ACHN (cell line): ENCODE data around the gene ANGPTL4.
"Not testable (repeated sequence)": the region's sequence is repeated elsewhere in the genome, so short reads cannot be mapped to it uniquely, and the experiment has no call there.

ENCODE experiments used
- DNase-seq: peaks from one replicate; pipeline ENCODE4 v3.0.0-alpha.2; 2015
- in situ Hi-C: cut with HindIII; loops from 2 replicates; pipeline ENCODE4 v1.10.0; 2017; ENCODE audit warnings: low sequenced_read_pairs, low pct_ligation_motif_present, low pct_unique_long_range_greater_than_20kb

The ANGPTL4 gene

DNA sequence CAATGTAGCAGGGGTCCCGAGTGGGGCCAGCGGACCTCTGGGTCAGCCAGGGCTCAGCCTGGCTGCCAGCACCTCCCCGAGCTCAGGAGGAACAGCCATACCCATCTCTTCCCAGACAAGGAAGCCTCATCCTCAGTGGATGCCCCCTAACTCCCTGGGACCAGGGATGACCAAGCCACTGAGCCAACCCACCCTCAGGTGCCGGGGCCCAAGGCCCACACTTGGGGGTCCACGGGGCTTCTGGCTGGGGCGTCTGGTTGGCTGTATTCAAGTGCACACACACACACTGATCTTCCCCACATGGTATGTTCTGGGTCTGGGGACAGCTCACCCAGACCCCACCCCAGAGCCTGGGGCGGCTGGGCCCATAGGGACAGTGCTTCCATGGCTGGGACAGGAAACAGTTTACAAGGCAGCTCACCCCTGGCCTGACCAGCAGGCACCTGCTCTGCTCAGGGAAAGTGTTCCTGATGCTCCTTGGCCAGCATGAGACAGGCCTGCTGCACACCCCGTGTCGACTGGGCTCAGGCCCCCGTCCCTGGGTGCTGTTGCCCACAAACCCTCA, 33.9 kb downstream of the ANGPTL4 start:
- in situ Hi-C loops, result no loop called here
- no peak for DNase-seq

DNA sequence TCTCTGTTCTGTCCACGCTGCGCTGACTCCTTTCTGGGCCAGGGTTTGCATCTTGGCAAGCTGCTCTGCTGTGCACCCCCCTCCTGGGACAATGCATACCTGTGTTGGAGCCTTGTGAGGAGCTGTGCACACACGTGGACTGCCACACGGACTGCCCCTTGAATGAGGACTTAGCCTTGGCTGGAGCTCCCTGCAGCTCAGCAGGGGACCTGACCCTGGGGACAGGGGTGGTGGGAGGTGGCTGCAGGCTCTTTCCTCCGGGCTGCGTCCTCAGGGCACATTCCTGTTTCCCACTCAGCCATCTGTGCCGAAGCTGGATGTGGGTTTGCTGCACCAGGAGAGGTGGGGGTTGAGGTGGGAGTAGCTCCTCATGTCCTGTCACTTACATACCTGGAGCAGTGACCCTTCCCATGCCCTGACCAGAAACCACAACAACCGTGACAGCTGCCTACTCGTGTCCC, 34.4 kb downstream of the ANGPTL4 start:
- DNase-seq, result no peak

GRCh38 chr19:8399681-8400188, 35.8 kb downstream of the ANGPTL4 start:
- no peak for DNase-seq
- in situ Hi-C loops, result no loop called here

More for the DNA sequence above, 34.4 kb downstream of the ANGPTL4 start:
- in situ Hi-C loops, result no loop called here

DNA sequence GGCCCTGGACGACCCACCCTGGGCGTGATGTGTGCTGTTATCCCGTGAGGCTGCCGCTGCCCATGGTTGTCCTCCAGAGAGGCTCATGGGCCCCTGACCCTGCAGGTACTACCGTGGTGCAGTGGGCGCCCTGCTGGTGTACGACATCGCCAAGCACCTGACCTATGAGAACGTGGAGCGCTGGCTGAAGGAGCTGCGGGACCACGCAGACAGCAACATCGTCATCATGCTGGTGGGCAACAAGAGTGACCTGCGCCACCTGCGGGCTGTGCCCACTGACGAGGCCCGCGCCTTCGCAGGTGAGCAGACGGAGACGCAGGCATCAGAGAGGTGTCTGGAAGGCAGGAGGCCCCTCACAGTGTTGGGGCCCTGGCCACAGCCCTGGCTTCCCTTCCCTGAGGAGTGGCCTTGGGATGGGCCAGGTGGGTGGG, 38.0 kb downstream of the ANGPTL4 start:
- no peak for DNase-seq
- in situ Hi-C loops, result no loop called here

GRCh38 chr19:8403098-8403819, 39.3 kb downstream of the ANGPTL4 start:
- DNase-seq, result no peak
- in situ Hi-C loops, result no loop called here

- in situ Hi-C loops, result no loop called here
- DNase-seq, result no peak
Observed at GRCh38 chr19:8403820-8404109, 39.8 kb downstream of the ANGPTL4 start.

- in situ Hi-C loops, result no loop called here
- DNase-seq, result no peak
Observed at GRCh38 chr19:8404391-8405151, 40.6 kb downstream of the ANGPTL4 start.

- in situ Hi-C loops, DNase-seq: not testable (repeated sequence)
Observed at GRCh38 chr19:8410718-8411117, 46.8 kb downstream of the ANGPTL4 start.

GRCh38 chr19:8412783-8413628, 49.1 kb downstream of the ANGPTL4 start, which contains the start of gene MARCHF2:
TSS of gene MARCHF2 (plus strand) at chr19:8413305. CDS start at chr19:8421841, 8,536 bp downstream.
- in situ Hi-C loops, result no loop called here
- DNase-seq, result peak; percentile 93

DNA sequence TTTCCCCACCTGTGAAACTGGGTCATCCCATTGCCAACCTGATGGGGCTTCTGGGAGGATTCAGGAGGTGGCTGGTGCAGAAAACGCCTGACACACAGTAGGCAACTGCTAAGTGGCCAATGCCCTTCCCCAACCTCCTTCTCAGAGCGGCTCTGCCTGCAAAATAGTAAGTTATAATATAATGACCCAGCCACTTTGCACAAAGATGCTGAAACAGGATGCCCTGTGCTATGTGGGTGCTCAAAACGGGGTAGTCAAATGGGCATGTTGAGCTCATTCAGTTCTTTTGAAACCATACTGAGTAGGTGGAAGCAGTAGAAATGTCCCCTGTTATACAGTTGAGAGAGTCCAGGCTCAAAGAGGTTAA, 49.7 kb downstream of the ANGPTL4 start:
- in situ Hi-C loops, result no loop called here
- DNase-seq, result no peak

DNA sequence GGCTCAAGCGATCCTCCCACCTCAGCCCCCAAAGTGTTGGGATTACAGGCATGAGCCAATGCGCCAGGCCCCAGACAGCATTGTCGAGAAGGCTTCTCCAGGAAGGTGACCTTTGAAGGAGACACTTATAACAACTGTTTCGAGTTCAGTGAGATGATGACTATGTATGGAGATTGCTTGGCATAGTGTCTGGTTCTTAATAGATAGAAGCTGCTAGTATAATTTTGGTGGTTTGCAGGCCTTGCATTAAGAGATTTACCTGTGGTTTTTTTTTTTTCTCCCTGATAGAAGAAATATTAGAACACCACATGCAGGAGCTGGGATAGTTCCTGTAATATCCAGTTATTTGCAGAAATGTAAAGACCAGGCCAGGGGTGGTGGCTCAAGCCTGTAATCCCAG, 52.8 kb downstream of the ANGPTL4 start:
- in situ Hi-C loops, result no loop called here
- no peak for DNase-seq

DNA sequence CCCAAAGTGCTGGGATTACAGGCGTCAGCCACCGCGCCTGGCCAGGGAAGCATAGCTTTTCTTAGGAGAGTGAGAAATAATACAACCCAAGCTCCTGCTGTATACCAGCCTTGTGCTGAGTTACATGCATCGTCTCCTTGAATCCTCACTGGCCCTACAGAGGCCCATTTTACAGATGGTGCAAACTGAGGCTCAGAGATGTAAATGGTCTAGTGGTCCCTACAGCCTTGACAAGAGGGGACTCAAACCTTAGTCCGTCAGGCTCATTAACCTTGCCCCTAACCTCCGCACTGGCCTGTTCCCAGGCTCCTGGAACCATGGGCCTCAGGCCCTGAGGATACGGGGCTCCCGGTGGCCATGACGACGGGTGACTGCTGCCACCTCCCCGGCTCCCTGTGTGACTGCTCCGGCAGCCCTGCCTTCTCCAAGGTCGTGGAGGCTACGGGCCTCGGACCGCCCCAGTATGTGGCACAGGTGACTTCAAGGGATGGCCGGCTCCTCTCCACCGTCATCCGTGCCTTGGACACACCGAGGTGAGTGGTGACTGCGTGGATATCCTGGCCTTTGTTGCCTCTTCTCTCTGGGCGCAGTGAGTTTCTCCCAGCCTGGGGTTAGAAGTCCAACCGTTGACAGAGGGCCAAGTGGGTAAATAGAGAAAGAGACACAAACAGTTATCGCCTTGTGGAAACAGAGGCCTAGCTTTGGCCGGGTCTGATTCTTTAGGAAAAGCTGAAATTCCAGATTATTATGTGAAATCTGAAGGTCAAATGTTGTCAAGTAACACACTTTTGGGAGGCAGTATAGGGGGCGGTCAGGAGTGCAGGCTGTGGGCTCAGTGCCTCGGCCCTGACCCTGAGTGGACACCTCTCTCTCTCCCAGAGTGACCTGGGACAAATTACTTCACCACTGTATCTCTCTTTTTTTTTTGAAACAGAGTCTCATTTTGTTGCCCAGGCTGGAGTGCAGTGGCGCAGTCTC, 57.8 kb downstream of the ANGPTL4 start:
- DNase-seq, result no peak
- in situ Hi-C loops, result no loop called here

GRCh38 chr19:8423817-8424223, 59.9 kb downstream of the ANGPTL4 start:
- in situ Hi-C loops, result no loop called here
- DNase-seq, result peak; percentile 95
